GM19239 (cell line): ENCODE results near the gene LGI2.

Experiments
- DNase-seq: peaks from one replicate; pipeline ENCODE4 v3.0.0; 2011; ENCODE audit warnings: low spot score; ENCODE audit not compliant: insufficient read length
- FAIRE-seq: peaks from 2 replicates; lab custom pipeline; 2011; peaks lifted over from hg19 to GRCh38; lab: Jason Lieb, UNC

Gene LGI2

DNA sequence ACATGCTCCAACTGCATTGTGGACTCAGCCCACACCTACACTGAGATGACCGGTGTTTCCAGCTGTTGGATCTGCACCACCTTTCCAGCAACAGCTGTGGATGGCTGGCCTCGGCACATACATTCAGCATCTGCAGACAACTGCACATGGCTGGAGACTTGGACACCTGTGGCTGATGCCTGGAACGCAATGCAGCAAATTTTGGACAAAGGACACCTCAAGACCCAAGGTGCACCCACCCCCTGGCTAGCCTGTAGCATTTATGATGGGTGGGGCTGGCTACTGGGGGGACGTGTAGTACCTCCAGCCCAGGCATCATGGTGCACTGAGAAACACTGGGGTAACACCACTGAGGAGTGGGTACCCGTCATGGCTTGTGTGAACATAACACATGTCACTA is 60.6 kb downstream of the LGI2 start:
- DNase-seq = no peak
- no peak for FAIRE-seq

DNA sequence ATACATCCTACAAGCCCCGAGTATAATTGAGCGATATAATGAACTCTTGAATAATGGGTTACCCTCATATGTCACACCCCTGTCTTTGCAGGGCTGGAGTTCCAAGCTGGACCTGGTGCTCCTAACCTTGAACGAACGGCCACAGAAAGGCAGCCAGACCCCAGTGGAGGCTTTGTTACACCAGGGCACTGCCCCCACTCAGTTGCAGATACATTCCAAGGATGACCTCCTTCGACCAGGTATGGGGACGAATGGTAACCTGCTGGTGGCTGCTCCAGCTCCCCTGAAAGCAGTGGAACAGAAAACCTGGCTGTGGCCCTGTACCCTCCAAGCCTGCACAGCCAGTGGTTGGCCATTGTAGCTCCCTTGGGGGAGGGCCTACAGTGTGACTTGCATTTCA is 61.3 kb downstream of the LGI2 start:
- FAIRE-seq (no peak), DNase-seq (no peak)

DNA sequence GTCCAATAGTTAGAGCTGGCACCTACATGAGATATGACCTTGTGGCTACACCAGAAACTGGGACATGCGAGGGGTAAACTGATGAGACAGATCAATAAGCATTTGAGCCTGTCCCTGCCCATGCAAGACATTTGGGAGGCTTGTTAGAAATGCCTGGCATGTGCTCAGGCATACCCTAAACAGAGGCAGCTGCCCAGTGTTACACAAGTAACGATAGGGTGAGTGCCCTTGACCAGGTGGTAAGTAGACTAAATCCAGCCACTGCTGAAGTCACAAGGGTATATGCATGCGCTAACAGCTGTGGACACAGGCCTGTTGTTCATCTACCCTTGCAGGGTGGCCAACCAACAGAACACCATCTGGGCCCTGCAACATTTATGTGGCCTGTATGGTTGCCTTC is 61.8 kb downstream of the LGI2 start:
- DNase-seq (no peak), FAIRE-seq (no peak)

DNA sequence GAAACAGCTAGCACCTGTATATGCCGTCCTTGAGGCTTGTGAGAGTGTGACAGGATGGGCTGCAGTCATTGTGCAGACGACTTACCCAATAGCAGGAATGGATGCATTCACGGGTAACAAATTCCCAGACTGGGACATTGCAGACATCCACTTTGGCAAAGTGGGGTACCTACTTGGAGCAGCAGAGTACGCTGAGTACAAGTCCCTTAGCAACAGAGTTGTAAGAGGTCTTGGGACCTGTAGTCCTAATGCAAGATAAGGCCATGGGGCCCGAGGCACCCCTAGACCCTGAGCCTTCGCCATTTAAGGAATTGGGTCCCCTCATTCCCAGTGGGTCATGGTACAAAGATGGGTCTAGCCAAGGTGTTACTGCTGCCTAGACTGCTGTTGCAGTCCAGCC is 62.5 kb downstream of the LGI2 start:
- no peak for DNase-seq
- FAIRE-seq = no peak

DNA sequence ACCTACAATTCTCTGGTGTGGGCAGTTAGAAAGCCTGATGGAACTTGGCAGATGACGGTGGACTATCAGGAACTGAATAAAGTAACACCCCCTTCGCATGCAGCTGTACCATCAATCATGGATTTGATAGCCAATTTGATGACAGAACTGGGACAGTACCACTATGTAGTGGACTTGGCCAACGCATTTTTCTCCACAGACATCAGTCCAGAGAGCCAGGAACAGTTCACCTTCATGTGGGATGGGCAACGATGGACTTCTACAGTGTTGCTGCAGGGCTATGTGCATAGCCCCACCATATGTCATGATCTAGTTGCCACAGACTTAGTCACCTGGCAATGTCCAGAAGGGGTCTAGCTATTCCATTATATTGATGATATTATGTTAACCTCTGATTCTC is 63.4 kb downstream of the LGI2 start:
- no peak for FAIRE-seq
- no peak for DNase-seq

DNA sequence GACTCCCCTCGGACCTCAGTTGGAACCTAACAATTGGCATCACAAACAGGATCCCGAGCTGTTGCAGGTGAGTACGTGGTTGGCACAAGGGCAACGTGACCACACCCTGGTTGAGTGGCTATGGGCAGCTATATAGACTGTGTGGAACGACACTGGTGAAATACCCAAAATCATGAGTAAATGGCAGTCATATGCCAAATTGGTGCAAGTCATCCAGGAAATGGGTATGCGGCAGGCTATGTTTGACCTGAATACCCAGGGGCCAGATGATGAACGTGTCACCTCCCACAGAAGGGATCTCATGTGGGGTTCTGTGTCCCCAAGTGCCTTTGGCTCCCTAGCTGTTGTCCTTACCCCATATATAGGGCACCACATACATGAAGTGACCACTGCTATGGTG is 64.7 kb downstream of the LGI2 start:
- FAIRE-seq = no peak
- DNase-seq = no peak

DNA sequence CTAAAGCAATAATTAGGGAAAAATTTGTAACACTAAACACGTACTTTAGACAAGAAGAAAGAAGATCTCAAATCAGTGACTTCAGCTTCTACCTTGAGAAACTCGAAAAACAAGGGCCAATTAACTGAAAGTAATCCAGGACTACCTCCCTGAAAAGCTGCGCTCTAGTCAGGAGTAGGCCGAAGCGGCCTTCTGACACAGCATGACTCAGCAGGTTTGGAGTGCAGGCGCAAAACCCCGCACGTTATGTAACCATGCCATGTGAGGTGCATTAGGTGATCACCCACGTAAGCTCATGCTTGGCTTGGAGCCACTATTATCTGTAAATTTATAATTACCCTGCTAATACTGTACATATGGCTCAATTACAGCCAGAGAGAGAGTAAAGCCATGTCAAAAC is 65.1 kb downstream of the LGI2 start:
- no peak for DNase-seq
- FAIRE-seq = no peak

DNA sequence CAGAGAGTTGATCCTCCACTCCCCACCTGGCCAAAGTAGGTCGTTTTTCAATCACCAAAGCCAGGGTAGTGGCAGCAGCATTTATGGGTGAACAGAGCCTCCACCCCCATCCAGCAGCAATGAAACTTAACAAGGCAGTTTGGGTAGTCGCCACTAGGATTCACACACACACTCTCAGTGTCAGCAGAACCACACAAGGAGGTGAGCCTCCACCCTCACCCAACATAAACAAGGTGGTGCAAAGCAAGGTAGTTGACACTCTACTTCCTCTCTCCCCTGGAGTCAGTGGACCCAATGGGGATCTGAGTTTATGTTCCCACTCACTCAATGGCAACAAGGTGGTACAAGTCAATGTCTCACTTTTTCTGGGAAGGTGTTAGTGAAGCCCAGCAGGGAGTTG is 67.5 kb downstream of the LGI2 start:
- no peak for DNase-seq
- FAIRE-seq = no peak

DNA sequence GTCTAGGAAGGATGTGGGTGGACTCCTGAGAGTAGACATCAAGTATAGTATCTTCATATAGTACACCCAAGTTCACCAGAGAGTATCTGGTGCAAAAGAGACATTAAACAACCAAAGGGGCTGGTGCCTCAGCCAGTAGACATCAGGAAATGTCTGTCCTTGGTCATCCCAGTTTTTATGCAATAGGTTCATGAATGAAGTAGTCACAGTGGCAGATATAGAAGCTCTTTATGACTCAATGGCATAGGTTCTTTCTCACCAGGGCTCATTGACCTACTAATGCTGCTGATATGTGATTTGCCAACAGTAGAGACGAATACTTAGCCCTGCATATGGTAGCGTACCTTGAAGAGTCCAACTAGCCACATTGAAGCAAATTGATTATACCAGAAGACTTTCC is 72.9 kb downstream of the LGI2 start:
- FAIRE-seq (no peak), DNase-seq (no peak)

DNA sequence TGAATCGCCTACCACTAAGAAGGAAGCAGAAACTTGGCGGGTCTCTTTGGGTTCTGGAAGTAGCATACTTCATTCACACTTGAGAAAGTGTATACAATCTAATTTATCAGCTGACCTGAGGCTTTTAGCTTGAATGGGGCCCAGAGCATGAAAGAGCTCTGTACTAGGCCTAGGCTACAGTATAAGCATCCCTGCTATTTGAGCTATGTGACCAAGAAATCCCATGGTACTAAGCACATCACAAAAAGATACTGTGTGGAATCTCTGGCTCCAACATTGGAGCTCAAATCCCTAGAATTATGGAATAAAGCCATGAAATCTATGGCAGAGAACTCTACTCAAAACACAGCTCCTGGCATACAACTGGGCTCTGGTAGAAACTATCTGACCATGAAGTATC is 74.0 kb downstream of the LGI2 start:
- FAIRE-seq = no peak
- no peak for DNase-seq

DNA sequence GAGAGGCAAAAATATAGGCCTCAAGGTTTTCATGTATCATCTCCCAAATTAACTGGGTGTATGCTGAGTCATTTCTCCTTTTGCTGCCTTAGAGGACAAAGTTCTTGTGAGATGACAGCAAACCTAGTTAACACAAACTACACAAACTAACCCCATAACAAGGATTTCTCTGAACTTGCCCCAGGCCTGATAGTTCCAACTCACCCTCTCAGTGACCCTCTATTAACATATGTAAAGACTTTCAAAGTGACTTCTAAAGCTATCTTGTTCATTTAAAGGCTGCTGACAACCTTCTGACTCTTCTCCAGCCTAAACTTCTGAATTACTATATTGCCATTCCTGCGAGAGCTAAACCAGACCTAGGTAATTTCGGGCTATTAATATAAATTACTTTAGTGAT is 74.7 kb downstream of the LGI2 start:
- FAIRE-seq = no peak

DNA sequence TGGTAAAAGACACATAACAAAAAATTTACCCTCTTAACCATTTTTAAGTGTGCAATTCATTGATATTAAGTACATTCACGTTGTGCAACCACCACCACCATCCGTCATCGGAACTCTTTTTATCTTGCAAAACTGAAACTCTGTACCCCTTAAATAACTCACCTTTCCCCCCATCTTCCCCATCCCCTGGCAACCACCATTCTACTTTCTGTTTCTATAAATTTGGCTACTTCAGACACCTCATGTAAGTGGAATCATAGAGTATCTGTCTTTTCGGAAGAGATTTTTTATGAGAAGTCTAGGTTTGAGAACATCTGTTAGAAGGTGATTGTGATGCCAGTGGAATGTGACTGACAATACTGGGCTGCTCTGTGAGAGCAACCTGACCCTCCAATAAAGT is 78.1 kb downstream of the LGI2 start:
- FAIRE-seq = no peak

More for the DNA sequence above, 74.7 kb downstream of the LGI2 start:
- DNase-seq = no peak

DNA sequence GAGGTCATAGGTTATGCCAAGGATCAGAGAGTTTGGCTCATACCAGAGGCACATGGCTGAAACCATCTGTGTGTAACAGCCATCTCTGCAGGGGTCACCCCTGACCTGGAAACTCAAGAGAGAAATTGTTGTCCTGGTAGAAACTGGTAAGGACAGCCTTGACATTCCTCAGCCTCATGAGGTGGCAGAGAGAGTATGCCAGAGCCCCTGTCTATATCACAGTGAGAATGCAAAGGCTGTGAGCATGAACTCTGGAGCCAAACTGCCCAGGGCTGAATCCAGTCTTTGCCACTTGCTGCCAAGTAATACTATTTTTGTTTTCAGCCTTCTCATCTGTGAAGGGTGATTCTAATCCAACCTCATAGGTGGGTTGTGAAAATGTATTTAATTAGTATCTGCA is 80.8 kb downstream of the LGI2 start:
- DNase-seq = no peak
- no peak for FAIRE-seq

More for the DNA sequence above, 78.1 kb downstream of the LGI2 start:
- DNase-seq = no peak
